Naive B cell (primary cell): Measurements from ENCODE around the gene MYCBP2. TPM values are rescaled to one million over a fixed set of nuclear protein-coding genes. Genes with fewer than 3 reads are reported as not detected.
"Not testable (repeated sequence)": the region's sequence is repeated elsewhere in the genome, so short reads cannot be mapped to it uniquely, and the experiment has no call there.

ENCODE experiments used
- ATAC-seq, 2 donors: fragments of 150-1000 bp; cut with Tn5 transposase; 2 replicates each; pipeline ENCODE4 v1.10.0; 2021; ENCODE audit warnings: low read depth in 2 of 2, mild to moderate bottlenecking in 2 of 2, moderate library complexity in 2 of 2
- DNase-seq: peaks from one replicate; pipeline ENCODE4 v3.0.0; 2022
- H3K27ac Mint-ChIP-seq, 6 donors: one replicate each; pipeline ENCODE4 v1.8.0; 2020 to 2022; ENCODE audit warnings: mild to moderate bottlenecking in 6 of 6, mixed read lengths in 6 of 6, moderate library complexity in 5 of 6, inconsistent platforms in 2 of 6
- H3K27me3 Mint-ChIP-seq, 3 donors: one replicate each; pipeline ENCODE4 v1.8.0; 2021 to 2022; ENCODE audit warnings: mixed read lengths in 3 of 3, mild to moderate bottlenecking in 1 of 3
- H3K36me3 Mint-ChIP-seq, 2 donors: one replicate each; pipeline ENCODE4 v1.8.0; 2020 to 2022; ENCODE audit warnings: mixed read lengths in 2 of 2, inconsistent platforms in 1 of 2, mild to moderate bottlenecking in 1 of 2
- H3K4me1 Mint-ChIP-seq, 3 donors: one replicate each; pipeline ENCODE4 v1.8.0; 2020 to 2022; ENCODE audit warnings: mixed read lengths in 3 of 3, inconsistent platforms in 1 of 3, mild to moderate bottlenecking in 1 of 3, moderate library complexity in 1 of 3
- H3K4me3 Mint-ChIP-seq, 8 donors: one replicate each; pipeline ENCODE4 v1.8.0; 2020 to 2022; ENCODE audit warnings: mild to moderate bottlenecking in 8 of 8, mixed read lengths in 8 of 8, moderate library complexity in 8 of 8, inconsistent platforms in 2 of 8
- H3K9me3 Mint-ChIP-seq, 7 donors: one replicate each; pipeline ENCODE4 v1.8.0; 2020 to 2022; ENCODE audit warnings: mixed read lengths in 7 of 7, mild to moderate bottlenecking in 5 of 7, inconsistent platforms in 2 of 7, moderate library complexity in 1 of 7
- polyA plus RNA-seq, 6 donors: library from polyadenylated mRNA; unstranded; fragments of 300-500 nt; fragmentation: Illumina TruSeq; gene quantifications; one replicate each; pipeline ENCODE4 v1.2.3, GENCODE V29; 2021; ENCODE audit warnings: low read depth in 6 of 6

The MYCBP2 gene
- polyA plus RNA-seq, 6 donors from 2014 or later, result 31.5 to 81.0 (median 53.3) TPM

DNA sequence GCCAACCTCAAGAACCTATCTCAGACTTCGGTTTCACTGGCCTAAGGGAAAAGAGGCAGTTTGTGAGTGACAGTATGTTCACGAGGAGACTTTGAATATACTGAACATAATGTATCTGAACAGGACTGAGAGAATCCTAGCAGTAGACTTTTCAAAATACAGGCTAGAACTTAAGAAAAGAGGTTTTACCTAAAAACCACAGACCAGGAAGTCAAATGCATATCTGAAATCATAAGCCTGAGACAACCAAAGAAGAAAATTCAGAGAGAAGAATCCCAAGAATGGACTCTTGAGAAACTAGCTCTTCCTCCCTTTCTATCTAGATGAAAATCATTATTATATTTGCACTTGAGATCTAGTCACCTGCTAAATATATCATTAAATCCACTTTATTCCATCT lies 17.6 kb downstream of the MYCBP2 start:
- Mint-ChIP-seq H3K4me3 (peak overlapping the region in 3 of 8 donors; percentile 9 to 32 (median 20)), H3K27ac (peak overlapping the region in 5 of 6 donors; percentile 12 to 80 (median 32)), H3K4me1 (peaks cover 72 to 92% (median 85%) of the 10 kb centered on the region in 3 donors), H3K9me3 (peaks cover 0 to 4% (median 0%) of the 10 kb centered on the region in 7 donors), H3K36me3 (no peaks in the 10 kb centered on the region), H3K27me3 (no peaks in the 10 kb centered on the region)
- DNase-seq, result no peak
- no peak for ATAC-seq

GRCh38 chr13:77306458-77306857 lies 20.4 kb downstream of the MYCBP2 start:
- DNase-seq (no peak), ATAC-seq (no peak)
- peaks cover 0 to 4% (median 0%) of the 10 kb centered on the region in 7 donors for H3K9me3 Mint-ChIP-seq
- peak overlapping the region; percentile 27 to 97 (median 81) for H3K27ac Mint-ChIP-seq
- H3K36me3 Mint-ChIP-seq, result no peaks in the 10 kb centered on the region
- no peaks in the 10 kb centered on the region for H3K27me3 Mint-ChIP-seq
- H3K4me3 Mint-ChIP-seq, result peak overlapping the region in 3 of 8 donors; percentile 10 to 59 (median 56)
- H3K4me1 Mint-ChIP-seq, result peaks cover 66 to 88% (median 83%) of the 10 kb centered on the region in 3 donors

DNA sequence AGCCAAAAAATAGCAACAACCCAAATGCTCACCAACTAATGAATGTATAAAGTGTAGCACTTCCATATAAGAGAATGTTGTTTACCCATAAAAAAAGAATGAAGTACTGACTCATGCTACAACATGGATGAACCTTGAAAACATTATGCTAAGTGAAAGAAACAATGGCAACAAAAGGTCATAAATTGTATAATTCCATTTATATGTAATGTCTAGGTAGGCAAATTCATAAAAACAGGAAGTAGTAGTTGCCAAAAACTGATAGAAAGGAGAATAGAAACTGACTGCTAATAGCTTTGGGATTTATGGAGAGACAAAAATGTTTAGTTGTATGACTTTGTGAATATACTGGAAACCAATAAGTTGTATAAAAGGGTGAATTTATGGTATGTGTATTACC lies 21.6 kb downstream of the MYCBP2 start:
- H3K27me3 Mint-ChIP-seq, result no peaks in the 10 kb centered on the region
- H3K9me3 Mint-ChIP-seq, result peaks cover 0 to 4% (median 0%) of the 10 kb centered on the region in 7 donors
- peak overlapping the region in 4 of 6 donors; percentile 62 to 78 (median 77) for H3K27ac Mint-ChIP-seq
- ATAC-seq (peak; percentile 63 to 74), DNase-seq (peak; percentile 28)
- no peaks in the 10 kb centered on the region for H3K36me3 Mint-ChIP-seq
- peaks cover 67 to 88% (median 83%) of the 10 kb centered on the region in 3 donors for H3K4me1 Mint-ChIP-seq
- H3K4me3 Mint-ChIP-seq, result peak overlapping the region; percentile 17 to 70 (median 28)

DNA sequence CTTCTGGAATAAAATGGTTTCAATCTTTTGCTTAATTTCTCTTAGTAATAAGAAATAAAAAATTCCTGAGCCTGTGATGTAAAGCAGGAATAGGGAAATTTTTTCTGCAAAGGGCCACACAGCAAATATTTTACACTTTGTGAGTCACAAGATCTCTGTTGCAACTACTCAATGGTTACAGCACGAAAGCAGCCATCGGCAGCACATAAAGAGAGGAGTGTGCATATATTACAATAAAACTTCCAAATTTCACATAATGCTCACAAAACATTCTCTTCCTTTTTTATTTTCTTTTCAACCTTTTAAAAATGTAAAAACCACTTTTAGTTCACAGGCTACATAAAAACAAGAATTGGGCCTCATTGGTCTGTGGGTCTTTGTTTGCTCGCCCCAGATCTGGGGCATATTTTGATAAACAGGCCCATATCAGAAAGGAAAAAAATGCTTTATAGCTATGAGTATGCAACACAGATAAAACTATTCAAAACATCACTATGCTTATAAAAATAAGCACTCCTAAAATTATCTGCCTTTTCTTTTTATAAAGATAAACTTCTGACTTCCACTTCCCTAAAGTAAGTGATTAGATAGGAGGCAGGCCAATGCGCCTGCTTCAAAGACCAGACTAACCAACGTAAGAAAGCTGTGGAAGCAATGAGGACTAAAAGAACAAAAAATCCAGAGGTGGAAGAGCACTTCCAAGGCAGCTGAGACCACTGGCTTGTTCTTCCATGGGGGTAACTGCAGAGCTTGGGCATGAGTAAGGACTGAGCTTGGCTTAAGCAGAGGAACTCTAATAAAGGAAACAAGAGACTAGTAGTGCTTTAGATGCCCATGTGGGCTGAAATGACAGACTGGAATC lies 26.5 kb downstream of the MYCBP2 start:
- H3K27me3 Mint-ChIP-seq, result no peaks in the 10 kb centered on the region
- ATAC-seq (peak; percentile 40 to 46), DNase-seq (no peak)
- peaks cover 47 to 81% (median 64%) of the 10 kb centered on the region in 3 donors for H3K4me1 Mint-ChIP-seq
- H3K4me3 Mint-ChIP-seq, result peak overlapping the region; percentile 6 to 93 (median 80)
- peaks cover 0 to 4% of the 10 kb centered on the region in 2 donors for H3K36me3 Mint-ChIP-seq
- H3K9me3 Mint-ChIP-seq, result peaks cover 0 to 2% (median 0%) of the 10 kb centered on the region in 7 donors
- H3K27ac Mint-ChIP-seq, result peak overlapping the region; percentile 74 to 96 (median 86)

DNA sequence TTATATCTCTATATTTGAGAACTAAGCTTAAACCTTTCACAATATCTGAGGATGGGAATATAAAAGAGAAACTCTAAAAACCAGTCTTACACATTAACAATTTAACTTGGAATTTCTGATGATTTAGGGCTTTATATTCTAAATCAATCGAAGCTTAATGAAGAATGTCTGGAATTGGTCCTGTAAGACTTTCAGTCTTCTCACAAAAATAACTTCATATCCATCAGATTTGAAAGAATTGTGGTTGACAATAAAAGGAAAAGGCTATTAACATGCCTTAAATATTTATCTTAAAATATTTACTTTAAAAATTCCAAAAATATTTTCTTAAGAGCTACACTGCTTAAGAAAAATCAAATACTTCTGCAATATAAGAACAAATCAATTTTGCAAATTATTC lies 27.3 kb downstream of the MYCBP2 start:
- Mint-ChIP-seq H3K9me3 (peaks cover 0 to 2% (median 0%) of the 10 kb centered on the region in 7 donors), H3K27me3 (no peaks in the 10 kb centered on the region), H3K27ac (peak overlapping the region in 1 of 6 donors; percentile 42), H3K4me1 (peaks cover 42 to 76% (median 63%) of the 10 kb centered on the region in 3 donors), H3K4me3 (no peak overlapping the region), H3K36me3 (peaks cover 0 to 6% of the 10 kb centered on the region in 2 donors)
- DNase-seq (no peak), ATAC-seq (no peak)

DNA sequence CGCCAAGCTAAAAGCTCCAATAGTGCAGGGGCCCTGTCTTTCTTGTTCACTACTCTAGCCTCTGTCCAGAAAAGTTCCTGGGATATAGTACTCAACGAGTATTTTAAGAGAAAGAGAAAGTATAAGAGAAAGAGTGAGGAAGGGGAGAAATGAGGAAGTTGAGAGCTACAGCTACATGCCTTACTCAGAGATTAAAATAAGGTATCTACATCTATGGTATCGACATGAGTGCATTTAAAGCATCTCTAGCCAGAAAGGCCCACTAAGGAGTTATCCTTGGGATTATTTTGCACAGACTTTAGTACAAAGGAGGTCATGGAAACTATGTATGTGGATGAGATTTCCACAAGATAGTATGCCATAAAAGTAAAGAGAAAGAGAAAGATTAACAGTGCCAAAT lies 28.5 kb downstream of the MYCBP2 start:
- H3K4me1 Mint-ChIP-seq, result peaks cover 36 to 66% (median 63%) of the 10 kb centered on the region in 3 donors
- peak overlapping the region; percentile 58 to 94 (median 82) for H3K27ac Mint-ChIP-seq
- no peaks in the 10 kb centered on the region for H3K27me3 Mint-ChIP-seq
- DNase-seq, result peak; percentile 47
- peaks cover 3 to 7% of the 10 kb centered on the region in 2 donors for H3K36me3 Mint-ChIP-seq
- H3K4me3 Mint-ChIP-seq, result peak overlapping the region; percentile 45 to 85 (median 76)
- no peaks in the 10 kb centered on the region for H3K9me3 Mint-ChIP-seq
- ATAC-seq, result peak; percentile 92 to 94

DNA sequence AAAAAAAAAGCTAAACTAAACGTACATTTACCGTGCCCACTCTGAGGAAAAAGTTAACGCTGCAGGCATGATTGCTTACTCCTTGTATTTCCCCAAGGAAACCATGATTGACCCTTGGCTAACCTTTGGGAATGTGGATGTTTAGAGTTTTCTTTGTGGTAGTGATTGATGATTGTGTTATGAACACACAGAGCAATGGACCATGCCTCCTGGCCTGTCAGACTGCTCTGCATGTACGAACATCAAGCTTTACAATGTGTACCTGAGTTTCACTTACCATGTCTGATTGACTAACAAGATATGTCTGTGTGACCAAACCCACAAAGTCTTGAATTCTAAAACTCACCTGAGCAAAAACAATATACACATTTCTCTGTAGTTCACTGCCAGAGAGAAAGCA lies 35.1 kb downstream of the MYCBP2 start:
- DNase-seq (no peak), ATAC-seq (no peak)
- Mint-ChIP-seq H3K9me3 (no peaks in the 10 kb centered on the region), H3K36me3 (peaks cover 46 to 47% of the 10 kb centered on the region in 2 donors), H3K27ac (peak overlapping the region in 1 of 6 donors; percentile 67), H3K4me1 (peaks cover 26 to 53% (median 33%) of the 10 kb centered on the region in 3 donors), H3K4me3 (no peak overlapping the region), H3K27me3 (no peaks in the 10 kb centered on the region)

GRCh38 chr13:77290342-77290741 lies 36.6 kb downstream of the MYCBP2 start:
- Mint-ChIP-seq H3K27me3 (no peaks in the 10 kb centered on the region), H3K9me3 (no peaks in the 10 kb centered on the region), H3K4me1 (peaks cover 22 to 50% (median 31%) of the 10 kb centered on the region in 3 donors), H3K27ac (peak overlapping the region in 2 of 6 donors; percentile 30 to 52), H3K36me3 (peaks cover 42 to 46% of the 10 kb centered on the region in 2 donors), H3K4me3 (peak overlapping the region in 1 of 8 donors; percentile 30)
- DNase-seq, result no peak
- ATAC-seq, result no peak

DNA sequence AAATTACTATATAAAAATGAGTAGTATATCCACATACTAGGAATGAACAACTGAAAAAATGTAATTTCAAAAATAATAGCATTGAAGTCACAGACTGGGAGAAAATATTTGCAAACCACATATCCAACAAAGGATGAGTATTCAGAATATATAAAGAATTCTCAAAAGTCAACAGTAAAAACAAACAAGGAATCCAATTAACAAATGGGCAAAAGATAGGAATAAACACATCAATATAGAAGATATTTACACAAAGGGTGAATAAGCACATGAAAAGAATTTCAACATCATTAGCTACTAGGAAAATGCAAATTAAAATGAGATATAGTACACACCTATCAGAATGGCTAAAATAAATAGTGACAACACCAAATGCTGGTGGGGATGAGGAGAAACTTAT lies 37.0 kb downstream of the MYCBP2 start:
- Mint-ChIP-seq H3K4me3 (no peak overlapping the region), H3K4me1 (peaks cover 22 to 49% (median 31%) of the 10 kb centered on the region in 3 donors)

GRCh38 chr13:77285632-77286031 lies 41.3 kb downstream of the MYCBP2 start:
- peak overlapping the region in 2 of 6 donors; percentile 9 to 22 for H3K27ac Mint-ChIP-seq
- peaks cover 11 to 35% (median 30%) of the 10 kb centered on the region in 3 donors for H3K4me1 Mint-ChIP-seq
- H3K9me3 Mint-ChIP-seq, H3K4me3 Mint-ChIP-seq, H3K27me3 Mint-ChIP-seq, ATAC-seq, DNase-seq: not testable (repeated sequence)
- peaks cover 27 to 44% of the 10 kb centered on the region in 2 donors for H3K36me3 Mint-ChIP-seq

More for the DNA sequence above, 37.0 kb downstream of the MYCBP2 start:
- peaks cover 41 to 46% of the 10 kb centered on the region in 2 donors for H3K36me3 Mint-ChIP-seq
- DNase-seq, result no peak
- no peak overlapping the region for H3K27ac Mint-ChIP-seq
- no peaks in the 10 kb centered on the region for H3K9me3 Mint-ChIP-seq
- no peak for ATAC-seq
- H3K27me3 Mint-ChIP-seq, result no peaks in the 10 kb centered on the region

DNA sequence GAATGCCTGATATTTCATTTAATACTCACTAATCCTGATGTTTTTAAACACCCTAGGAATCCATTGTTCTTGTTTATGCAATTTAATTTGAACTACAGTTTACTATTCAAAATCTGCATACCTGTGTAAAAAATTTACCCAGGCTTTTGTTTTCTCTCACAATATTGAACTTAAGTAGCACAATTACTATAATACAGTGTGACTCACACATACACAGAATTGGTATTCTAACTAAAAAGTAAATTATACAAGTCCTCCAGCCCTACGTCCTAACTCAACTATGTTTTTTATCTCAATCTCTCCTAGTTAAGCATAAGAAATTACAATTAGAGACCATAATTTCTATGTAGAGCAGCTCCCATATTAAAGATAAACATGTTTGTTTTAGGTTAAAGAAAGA lies 41.8 kb downstream of the MYCBP2 start:
- H3K4me3 Mint-ChIP-seq, result no peak overlapping the region

DNA sequence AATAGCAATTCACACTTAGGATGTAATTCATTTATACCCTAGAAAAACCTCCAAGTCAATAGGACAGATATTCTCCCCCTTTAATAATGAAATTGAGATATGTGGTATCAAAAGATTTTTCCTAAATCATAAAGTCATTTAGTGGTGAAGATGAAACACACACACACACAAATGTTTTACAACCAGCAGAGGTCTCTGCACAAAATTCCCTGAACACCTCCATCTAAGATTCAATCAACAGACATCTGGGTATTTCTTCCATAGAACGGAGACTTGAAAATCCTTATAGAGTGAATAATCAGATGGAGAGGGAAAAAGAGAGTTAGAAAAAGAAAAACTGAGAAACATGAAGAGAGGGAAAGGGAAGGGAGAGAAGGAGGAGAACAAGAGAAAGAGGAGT lies 52.8 kb downstream of the MYCBP2 start:
- no peak for DNase-seq
- peaks cover 12 to 30% of the 10 kb centered on the region in 2 donors for H3K36me3 Mint-ChIP-seq
- peak overlapping the region in 5 of 6 donors; percentile 3 to 88 (median 39) for H3K27ac Mint-ChIP-seq

More for the DNA sequence above, 41.8 kb downstream of the MYCBP2 start:
- Mint-ChIP-seq H3K4me1 (peaks cover 7 to 29% (median 28%) of the 10 kb centered on the region in 3 donors), H3K9me3 (no peaks in the 10 kb centered on the region), H3K36me3 (peaks cover 23 to 39% of the 10 kb centered on the region in 2 donors), H3K27ac (no peak overlapping the region), H3K27me3 (no peaks in the 10 kb centered on the region)
- DNase-seq, result no peak
- no peak for ATAC-seq

DNA sequence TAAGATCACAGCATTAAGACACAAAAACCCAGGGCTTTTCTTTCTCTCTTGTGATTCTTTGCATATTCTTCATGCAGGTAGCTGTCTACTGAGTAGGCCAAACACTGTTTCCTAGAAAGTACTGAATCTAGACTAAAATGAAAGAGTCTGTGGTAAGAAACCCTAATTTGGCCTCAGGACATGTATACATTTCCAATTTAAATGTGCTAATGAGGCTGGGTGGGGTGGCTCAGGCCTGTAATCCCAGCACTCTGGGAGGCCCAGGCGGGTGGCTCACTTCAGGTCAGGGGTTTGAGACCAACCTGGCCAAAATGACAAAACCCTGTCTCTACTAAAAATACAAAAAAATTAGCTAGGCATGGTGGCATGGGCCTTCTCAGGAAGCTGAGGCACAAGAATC lies 57.8 kb downstream of the MYCBP2 start:
- H3K27me3 Mint-ChIP-seq, result no peaks in the 10 kb centered on the region
- no peak overlapping the region for H3K4me3 Mint-ChIP-seq
- peaks cover 12 to 35% of the 10 kb centered on the region in 2 donors for H3K36me3 Mint-ChIP-seq
- DNase-seq (no peak), ATAC-seq (no peak)
- no peaks in the 10 kb centered on the region for H3K9me3 Mint-ChIP-seq
- H3K27ac Mint-ChIP-seq, result peak overlapping the region in 2 of 6 donors; percentile 36 to 54
- peaks cover 0 to 4% (median 2%) of the 10 kb centered on the region in 3 donors for H3K4me1 Mint-ChIP-seq

More for the DNA sequence above, 52.8 kb downstream of the MYCBP2 start:
- no peaks in the 10 kb centered on the region for H3K9me3 Mint-ChIP-seq
- no peaks in the 10 kb centered on the region for H3K27me3 Mint-ChIP-seq
- H3K4me3 Mint-ChIP-seq, result no peak overlapping the region
- peaks cover 5 to 19% (median 15%) of the 10 kb centered on the region in 3 donors for H3K4me1 Mint-ChIP-seq
- ATAC-seq, result no peak
